BE2C (cell line): ENCODE measurements around the gene SYNM.

Experiments
- DNase-seq: peaks from one replicate; pipeline ENCODE4 v3.0.0-alpha.2; 2020
- H3K27me3 ChIP-seq: fragments of 250-450 bp; sonication (Bioruptor Pico); 2 replicates; pipeline ENCODE4 v1.5.1; 2020; ENCODE audit warnings: mild to moderate bottlenecking
- H3K36me3 ChIP-seq: fragments of 250-450 bp; sonication (Bioruptor Pico); 2 replicates; pipeline ENCODE4 v1.5.1; 2020; ENCODE audit warnings: mild to moderate bottlenecking
- H3K4me1 ChIP-seq: fragments of 250-450 bp; sonication (Bioruptor Pico); 2 replicates; pipeline ENCODE4 v1.5.1; 2020
- H3K4me3 ChIP-seq: 2 replicates; pipeline ENCODE4 v1.5.1; 2011; ENCODE audit warnings: low read depth, low read length
- H3K9me3 ChIP-seq: fragments of 250-450 bp; sonication (Bioruptor Pico); 2 replicates; pipeline ENCODE4 v1.5.1; 2020
- TF ChIP-seq, protein P1 (sequence below): IDR thresholded peaks from 2 replicates; pipeline ENCODE4 v1.5.1; 2012; ENCODE audit warnings: mild to moderate bottlenecking, low read depth, low read length

The SYNM gene

DNA sequence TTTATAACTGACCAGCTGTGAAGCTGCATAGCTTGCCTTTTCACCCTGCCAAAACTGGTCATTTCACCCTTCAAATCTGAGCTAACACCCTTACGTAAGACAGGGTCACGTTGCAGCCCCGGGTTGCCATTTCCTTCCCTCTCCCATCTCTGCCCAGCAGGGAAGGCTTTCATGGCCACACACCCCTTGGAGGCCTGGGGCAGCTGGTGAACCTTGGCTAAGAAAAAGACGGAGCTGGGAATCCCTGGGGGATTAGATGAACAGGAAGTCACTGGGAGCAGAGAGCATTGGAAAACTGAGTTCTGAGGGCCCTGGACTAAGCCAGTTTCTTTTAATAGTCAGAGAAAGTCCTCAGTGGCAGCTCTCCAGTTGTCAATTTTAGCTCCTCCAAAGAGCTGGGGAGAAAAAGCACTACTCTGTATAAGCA is 76.7 kb downstream of the SYNM start:
- Histone ChIP-seq H3K9me3 (no peaks in the 10 kb centered on the region), H3K4me3 (no peak overlapping the region), H3K4me1 (peaks cover 23% of the 10 kb centered on the region), H3K36me3 (no peaks in the 10 kb centered on the region), H3K27me3 (no peaks in the 10 kb centered on the region)
- TF ChIP-seq, protein P1, sequence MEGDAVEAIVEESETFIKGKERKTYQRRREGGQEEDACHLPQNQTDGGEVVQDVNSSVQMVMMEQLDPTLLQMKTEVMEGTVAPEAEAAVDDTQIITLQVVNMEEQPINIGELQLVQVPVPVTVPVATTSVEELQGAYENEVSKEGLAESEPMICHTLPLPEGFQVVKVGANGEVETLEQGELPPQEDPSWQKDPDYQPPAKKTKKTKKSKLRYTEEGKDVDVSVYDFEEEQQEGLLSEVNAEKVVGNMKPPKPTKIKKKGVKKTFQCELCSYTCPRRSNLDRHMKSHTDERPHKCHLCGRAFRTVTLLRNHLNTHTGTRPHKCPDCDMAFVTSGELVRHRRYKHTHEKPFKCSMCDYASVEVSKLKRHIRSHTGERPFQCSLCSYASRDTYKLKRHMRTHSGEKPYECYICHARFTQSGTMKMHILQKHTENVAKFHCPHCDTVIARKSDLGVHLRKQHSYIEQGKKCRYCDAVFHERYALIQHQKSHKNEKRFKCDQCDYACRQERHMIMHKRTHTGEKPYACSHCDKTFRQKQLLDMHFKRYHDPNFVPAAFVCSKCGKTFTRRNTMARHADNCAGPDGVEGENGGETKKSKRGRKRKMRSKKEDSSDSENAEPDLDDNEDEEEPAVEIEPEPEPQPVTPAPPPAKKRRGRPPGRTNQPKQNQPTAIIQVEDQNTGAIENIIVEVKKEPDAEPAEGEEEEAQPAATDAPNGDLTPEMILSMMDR, result no peak
- DNase-seq, result peak; percentile 29

GRCh38 chr15:99182791-99183190 is 77.9 kb downstream of the SYNM start:
- Histone ChIP-seq H3K4me3 (no peak overlapping the region), H3K9me3 (no peaks in the 10 kb centered on the region), H3K36me3 (no peaks in the 10 kb centered on the region), H3K4me1 (peaks cover 15% of the 10 kb centered on the region), H3K27me3 (no peaks in the 10 kb centered on the region)
- TF ChIP-seq, protein P1, result no peak
- no peak for DNase-seq
